LNCAP (cell line): ENCODE results near the gene RNPS1.

Source experiments
- CTCF ChIP-seq: fragments of 450-650 bp; IDR thresholded peaks from 2 replicates; pipeline ENCODE4 v1.5.1; 2017; ENCODE audit warnings: mild to moderate bottlenecking

Gene RNPS1

DNA sequence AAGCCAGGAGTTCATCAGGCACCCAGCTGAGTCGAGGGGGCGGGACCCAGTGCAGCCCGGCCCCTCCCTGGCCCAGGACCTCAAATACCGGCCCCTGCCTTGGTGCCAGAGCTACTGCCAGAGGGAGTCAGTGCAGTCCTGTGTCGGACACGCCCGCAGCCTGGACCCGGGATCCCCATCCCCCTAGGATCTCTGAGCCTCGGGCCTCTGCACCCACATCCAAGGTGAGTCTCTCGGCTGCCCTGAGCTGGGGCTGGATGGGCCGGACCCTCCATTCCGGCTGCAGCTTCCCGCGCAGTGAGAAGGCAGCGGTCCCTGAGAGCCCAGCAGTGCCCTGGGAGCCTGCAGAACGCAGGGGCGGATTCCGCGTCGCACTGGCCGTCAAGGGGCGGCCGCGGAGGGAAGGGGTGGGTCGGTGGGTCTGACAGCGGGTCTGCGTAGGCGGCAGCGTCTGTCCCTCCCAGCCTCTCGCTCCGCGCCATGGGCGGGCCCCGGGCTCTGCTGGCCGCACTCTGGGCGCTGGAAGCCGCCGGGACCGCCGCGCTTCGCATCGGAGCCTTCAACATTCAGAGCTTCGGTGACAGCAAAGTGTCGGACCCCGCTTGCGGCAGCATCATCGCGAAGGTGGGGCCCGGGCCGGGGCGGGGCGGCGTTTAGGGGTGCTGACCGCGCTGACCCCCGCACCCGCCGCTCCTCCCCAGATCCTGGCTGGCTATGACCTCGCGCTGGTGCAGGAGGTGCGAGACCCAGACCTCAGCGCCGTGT, 31.4 kb downstream of the RNPS1 start, which contains the start of gene DNASE1L2:
TSS of gene DNASE1L2 (plus strand) at position 108 of the 765 bp plus-strand sequence. CDS start at position 481, 373 bp downstream.
- TF ChIP-seq CTCF = no peak

DNA sequence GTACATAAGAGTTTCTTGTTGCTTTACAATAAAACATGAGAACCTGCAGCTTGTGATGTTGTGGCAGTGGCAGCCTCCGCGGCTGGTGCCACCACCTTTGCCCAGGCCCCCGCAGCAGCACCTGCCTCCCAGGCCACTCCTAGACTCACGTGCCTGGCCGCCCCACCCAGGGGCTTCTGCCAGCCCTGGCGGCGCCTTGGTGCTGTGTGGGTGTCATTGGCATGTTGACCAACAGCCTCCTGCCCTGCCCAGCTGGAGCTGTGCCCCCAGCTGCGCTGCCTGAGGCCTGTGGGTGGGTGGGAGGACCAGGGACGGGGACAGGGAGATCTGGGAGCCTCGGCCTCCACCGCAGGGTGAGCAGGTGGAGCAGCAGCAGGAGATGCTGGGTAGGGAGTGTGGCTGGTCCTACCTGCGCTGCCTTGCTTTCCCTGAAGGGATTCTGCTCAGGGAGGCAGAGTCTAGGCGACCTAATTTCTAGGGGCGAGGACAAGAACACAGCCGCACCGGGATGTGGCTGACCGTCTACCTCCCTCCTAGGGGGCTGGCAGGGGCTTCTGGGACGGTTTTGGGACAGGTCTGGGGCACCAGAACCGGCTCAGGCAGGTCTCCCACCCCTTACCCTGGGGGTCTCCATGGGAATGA, 32.1 kb downstream of the RNPS1 start:
- no peak for TF ChIP-seq CTCF

DNA sequence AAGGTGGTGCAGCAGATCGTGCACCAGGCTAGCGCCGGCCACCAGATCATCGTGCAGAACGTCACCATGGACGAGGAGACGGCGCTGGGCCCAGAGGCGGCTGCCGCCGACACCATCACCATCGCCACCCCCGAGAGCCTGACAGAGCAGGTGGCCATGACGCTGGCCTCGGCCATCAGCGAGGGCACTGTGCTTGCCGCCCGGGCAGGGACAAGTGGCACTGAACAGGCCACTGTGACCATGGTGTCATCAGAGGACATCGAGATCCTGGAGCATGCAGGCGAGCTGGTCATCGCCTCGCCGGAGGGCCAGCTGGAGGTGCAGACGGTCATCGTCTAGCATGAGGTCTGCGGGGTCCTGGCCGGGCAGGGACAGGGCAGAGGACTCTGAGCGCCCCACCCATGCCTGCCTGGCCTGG, 32.7 kb downstream of the RNPS1 start:
- no peak for TF ChIP-seq CTCF

GRCh38 chr16:2234813-2235170, 33.1 kb downstream of the RNPS1 start:
- TF ChIP-seq CTCF = no peak

DNA sequence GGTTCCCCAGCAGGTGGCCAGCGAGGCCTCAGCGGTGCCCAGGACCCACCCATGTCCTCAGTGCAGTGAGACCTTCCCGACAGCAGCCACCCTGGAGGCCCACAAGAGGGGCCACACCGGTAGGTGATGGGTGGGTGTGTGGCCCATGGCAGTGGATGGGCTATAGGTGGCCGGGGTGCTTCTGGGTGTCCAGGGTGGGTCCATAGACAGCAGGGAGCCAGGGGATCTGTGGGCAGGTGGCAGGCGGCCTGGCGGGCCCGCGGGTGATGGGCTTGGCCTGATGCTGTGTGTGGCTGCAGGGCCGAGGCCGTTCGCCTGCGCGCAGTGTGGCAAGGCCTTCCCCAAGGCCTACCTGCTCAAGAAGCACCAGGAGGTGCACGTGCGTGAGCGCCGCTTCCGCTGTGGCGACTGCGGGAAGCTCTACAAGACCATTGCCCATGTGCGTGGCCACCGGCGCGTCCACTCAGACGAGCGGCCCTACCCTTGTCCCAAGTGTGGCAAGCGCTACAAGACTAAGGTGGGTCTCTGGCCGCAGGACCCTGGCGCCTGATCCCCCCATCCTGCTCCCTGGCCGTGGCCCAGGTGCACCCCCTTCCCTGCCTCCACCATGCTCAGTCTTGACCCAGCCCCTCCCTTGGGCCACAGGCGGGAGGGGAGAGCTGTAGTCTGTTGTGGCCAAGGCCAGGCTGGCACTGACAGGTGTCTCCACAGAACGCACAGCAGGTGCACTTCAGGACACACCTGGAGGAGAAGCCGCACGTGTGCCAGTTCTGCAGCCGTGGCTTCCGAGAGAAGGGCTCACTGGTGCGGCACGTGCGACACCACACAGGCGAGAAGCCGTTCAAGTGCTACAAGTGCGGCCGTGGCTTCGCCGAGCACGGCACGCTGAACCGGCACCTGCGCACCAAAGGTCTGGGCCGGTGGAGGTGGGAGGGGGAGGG, 33.8 kb downstream of the RNPS1 start:
- TF ChIP-seq CTCF = no peak

DNA sequence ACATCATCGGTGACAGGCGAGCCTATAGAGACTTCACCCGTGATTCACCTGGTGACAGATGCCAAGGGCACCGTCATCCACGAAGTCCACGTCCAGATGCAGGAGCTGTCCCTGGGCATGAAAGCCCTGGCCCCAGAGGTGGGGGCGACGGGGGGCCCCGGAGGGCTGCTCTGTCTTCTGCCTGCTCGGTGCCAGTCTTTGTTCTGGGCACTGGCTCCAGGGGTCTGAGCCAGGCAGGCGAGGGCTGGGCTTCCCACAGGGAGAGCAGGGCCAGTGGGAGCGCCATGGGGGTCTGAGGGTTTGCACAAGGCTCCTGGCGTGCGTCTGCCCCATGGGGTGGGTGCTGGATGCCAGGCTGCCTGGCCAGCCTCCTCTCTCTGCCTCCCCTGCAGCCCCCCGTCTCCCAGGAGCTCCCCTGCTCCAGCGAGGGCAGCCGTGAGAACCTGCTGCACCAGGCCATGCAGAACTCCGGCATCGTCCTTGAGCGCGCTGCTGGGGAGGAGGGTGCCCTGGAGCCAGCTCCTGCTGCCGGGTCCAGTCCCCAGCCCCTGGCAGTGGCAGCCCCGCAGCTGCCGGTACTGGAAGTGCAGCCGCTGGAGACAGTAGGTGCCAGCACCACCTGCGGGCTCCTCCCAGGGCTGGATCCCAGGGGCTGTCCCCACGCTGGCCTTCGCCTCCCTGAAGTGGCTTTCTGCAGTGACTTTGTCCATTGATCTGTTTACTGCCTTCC, 34.7 kb downstream of the RNPS1 start:
- no peak for TF ChIP-seq CTCF
